HepG2 (cell line): Measurements from ENCODE around the gene PTCD2. TPM values are rescaled to one million over a fixed set of nuclear protein-coding genes. Genes with fewer than 3 reads are reported as not detected.

Experiments used
- AHR ChIP-seq: IDR thresholded peaks from 2 replicates; pipeline ENCODE4 v1.6.1; 2018; ENCODE audit warnings: missing genetic modification reagents, missing compliant biosample characterization
- CHD2 ChIP-seq: IDR thresholded peaks from 2 replicates; pipeline ENCODE4 v1.6.1; 2011; ENCODE audit warnings: low read depth, low read length, improper control_type of control experiment
- FOXA3 ChIP-seq: IDR thresholded peaks from 2 replicates; pipeline ENCODE4 v1.6.1; 2016; ENCODE audit warnings: missing genetic modification reagents, missing compliant biosample characterization
- GATA4 ChIP-seq: sonication (generic); IDR thresholded peaks from 2 replicates; pipeline ENCODE4 v1.6.1; 2016; ENCODE audit warnings: antibody characterized with exemption, low read depth, borderline replicate concordance
- GRHL1 ChIP-seq: sonication (generic); formaldehyde crosslinking; conservative IDR thresholded peaks from 2 replicates; pipeline ENCODE4 v1.8.0; 2022; ENCODE audit warnings: missing genetic modification reagents
- HHEX ChIP-seq: IDR thresholded peaks from 2 replicates; pipeline ENCODE4 v1.6.1; 2016; ENCODE audit warnings: control low read depth
- MIXL1 ChIP-seq: IDR thresholded peaks from 2 replicates; pipeline ENCODE4 v1.6.1; 2016
- NBN ChIP-seq: fragments of 450-650 bp; conservative IDR thresholded peaks from 2 replicates; pipeline ENCODE4 v1.6.1; 2017
- POLR2AphosphoS5 ChIP-seq: IDR thresholded peaks from 2 replicates; pipeline ENCODE4 v1.6.1; 2012; ENCODE audit warnings: low read depth, low read length
- SRSF9 ChIP-seq: fragments of 200-400 bp; formaldehyde crosslinking; IDR thresholded peaks from 2 replicates; pipeline ENCODE4 v1.6.1; 2018; ENCODE audit warnings: borderline replicate concordance, mild to moderate bottlenecking, low read depth, low read length; ENCODE audit not compliant: insufficient read depth, poor library complexity, severe bottlenecking
- ZBTB34 ChIP-seq: sonication (generic); formaldehyde crosslinking; IDR thresholded peaks from 2 replicates; pipeline ENCODE4 v1.8.0; 2022; ENCODE audit warnings: mild to moderate bottlenecking, missing genetic modification reagents
- ZFP90 ChIP-seq: sonication (generic); formaldehyde crosslinking; IDR thresholded peaks from 2 replicates; pipeline ENCODE4 v1.8.0; 2022; ENCODE audit warnings: missing genetic modification reagents, mild to moderate bottlenecking, inconsistent platforms, borderline replicate concordance
- ZNF225 ChIP-seq: sonication (generic); formaldehyde crosslinking; IDR thresholded peaks from 2 replicates; pipeline ENCODE4 v1.4.0; 2020; ENCODE audit warnings: mild to moderate bottlenecking, missing genetic modification reagents
- ZNF557 ChIP-seq: sonication (generic); formaldehyde crosslinking; IDR thresholded peaks from 2 replicates; pipeline ENCODE4 v1.4.0; 2020; ENCODE audit warnings: missing genetic modification reagents
- ZNF746 ChIP-seq: sonication (generic); formaldehyde crosslinking; IDR thresholded peaks from 2 replicates; pipeline ENCODE4 v1.8.0; 2022; ENCODE audit warnings: mild to moderate bottlenecking, missing genetic modification reagents
- ZNF782 ChIP-seq: sonication (generic); formaldehyde crosslinking; IDR thresholded peaks from 2 replicates; pipeline ENCODE4 v1.4.0; 2020; ENCODE audit warnings: missing genetic modification reagents, mild to moderate bottlenecking, borderline replicate concordance
- ZNF891 ChIP-seq: sonication (generic); formaldehyde crosslinking; IDR thresholded peaks from 2 replicates; pipeline ENCODE4 v1.5.0; 2020; ENCODE audit warnings: mild to moderate bottlenecking, missing genetic modification reagents
- polyA plus RNA-seq, 8 experiments: library from polyadenylated mRNA; depleted of rRNA in 3 of 8; stranded (reverse) in 7 of 8; unstranded in 1 of 8; fragments of >200 nt; fragmentation: Illumina TruSeq in 4 of 8; extraction: Trizol in 4 of 8; gene quantifications; 2 replicates each; pipeline versions ENCODE4 v1.2.1 to v1.2.3, GENCODE V29; 2011 to 2016; ENCODE audit warnings: low read depth in 4 of 8, missing spikeins in 1 of 8, mixed read lengths in 1 of 8; ENCODE audit not compliant: insufficient read depth in 1 of 8
- total RNA-seq, 5 experiments: library from RNA; depleted of rRNA; stranded (reverse); fragments of >200 nt; fragmentation: Illumina TruSeq; extraction: Trizol; gene quantifications; 2 replicates each; pipeline ENCODE4 v1.2.3, GENCODE V29; 2016; ENCODE audit warnings: low read depth in 1 of 5
- TF ChIP-seq, protein P1 (sequence below): sonication (generic); formaldehyde crosslinking; IDR thresholded peaks from 2 replicates; pipeline ENCODE4 v1.5.0; 2020; ENCODE audit warnings: mild to moderate bottlenecking, missing genetic modification reagents
- TF ChIP-seq, protein P2 (sequence below): sonication (generic); formaldehyde crosslinking; IDR thresholded peaks from 2 replicates; pipeline ENCODE4 v1.8.1; 2023; ENCODE audit warnings: mild to moderate bottlenecking, moderate library complexity, missing genetic modification reagents
- TF ChIP-seq, protein P3 (sequence below): sonication (generic); formaldehyde crosslinking; IDR thresholded peaks from 2 replicates; pipeline ENCODE4 v1.4.0; 2020; ENCODE audit warnings: missing genetic modification reagents

Gene PTCD2
- total and polyA plus RNA-seq, 2 of the 13 experiments (the other 11 are each of a cell fraction or from before 2014, with no cell fraction given): 5.3 to 6.4 TPM

- TF ChIP-seq, protein P1, sequence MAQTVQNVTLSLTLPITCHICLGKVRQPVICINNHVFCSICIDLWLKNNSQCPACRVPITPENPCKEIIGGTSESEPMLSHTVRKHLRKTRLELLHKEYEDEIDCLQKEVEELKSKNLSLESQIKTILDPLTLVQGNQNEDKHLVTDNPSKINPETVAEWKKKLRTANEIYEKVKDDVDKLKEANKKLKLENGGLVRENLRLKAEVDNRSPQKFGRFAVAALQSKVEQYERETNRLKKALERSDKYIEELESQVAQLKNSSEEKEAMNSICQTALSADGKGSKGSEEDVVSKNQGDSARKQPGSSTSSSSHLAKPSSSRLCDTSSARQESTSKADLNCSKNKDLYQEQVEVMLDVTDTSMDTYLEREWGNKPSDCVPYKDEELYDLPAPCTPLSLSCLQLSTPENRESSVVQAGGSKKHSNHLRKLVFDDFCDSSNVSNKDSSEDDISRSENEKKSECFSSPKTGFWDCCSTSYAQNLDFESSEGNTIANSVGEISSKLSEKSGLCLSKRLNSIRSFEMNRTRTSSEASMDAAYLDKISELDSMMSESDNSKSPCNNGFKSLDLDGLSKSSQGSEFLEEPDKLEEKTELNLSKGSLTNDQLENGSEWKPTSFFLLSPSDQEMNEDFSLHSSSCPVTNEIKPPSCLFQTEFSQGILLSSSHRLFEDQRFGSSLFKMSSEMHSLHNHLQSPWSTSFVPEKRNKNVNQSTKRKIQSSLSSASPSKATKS (CRISPR knock-in tag): no peak; the same call in 1 of the 2 replicates
- peak; percentile 97 for TF ChIP-seq POLR2AphosphoS5
- no peak for TF ChIP-seq NBN
- no peak; the same call in 1 of the 2 replicates for TF ChIP-seq AHR (CRISPR knock-in tag)
- TF ChIP-seq GRHL1 (CRISPR knock-in tag): no peak
- TF ChIP-seq HHEX (CRISPR knock-in tag): no peak
- peak; percentile 87 for TF ChIP-seq ZNF891 (CRISPR knock-in tag)
- TF ChIP-seq SRSF9: no peak
- TF ChIP-seq ZNF746 (CRISPR knock-in tag): peak; percentile 40; the same call in 1 of the 2 replicates
- TF ChIP-seq MIXL1 (CRISPR knock-in tag): peak; percentile 13; the same call in 1 of the 2 replicates
- TF ChIP-seq ZNF225 (CRISPR knock-in tag): peak; percentile 96
- 0 out of 2 replicates have a peak, but pooled peaks have one; percentile 22 for TF ChIP-seq GATA4
- peak; percentile 84; the same call in 1 of the 2 replicates for TF ChIP-seq ZNF782 (CRISPR knock-in tag)
- no peak for TF ChIP-seq ZNF557
- peak; percentile 51 for TF ChIP-seq FOXA3
- TF ChIP-seq ZFP90 (CRISPR knock-in tag): peak; percentile 44; the same call in 1 of the 2 replicates
- peak; percentile 81 for TF ChIP-seq ZBTB34 (CRISPR knock-in tag)
- TF ChIP-seq, protein P2, sequence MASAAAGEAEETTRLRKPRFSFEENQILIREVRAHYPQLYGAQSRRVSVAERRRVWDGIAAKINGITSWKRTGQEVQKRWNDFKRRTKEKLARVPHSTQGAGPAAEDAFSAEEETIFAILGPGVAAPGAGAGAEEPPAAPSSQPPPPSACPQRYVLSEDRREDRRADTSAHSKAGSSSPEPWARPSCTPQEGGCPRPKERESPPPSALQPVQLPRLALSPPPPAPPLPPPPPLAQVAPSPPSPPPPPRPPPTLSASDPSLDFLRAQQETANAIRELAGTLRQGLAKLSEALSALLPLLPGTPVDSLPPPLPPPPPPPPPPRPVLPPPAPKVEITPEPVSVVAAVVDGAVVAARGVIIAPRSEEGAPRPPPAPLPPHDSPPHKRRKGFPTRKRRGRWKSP (CRISPR knock-in tag): peak; percentile 97
- TF ChIP-seq, protein P3, sequence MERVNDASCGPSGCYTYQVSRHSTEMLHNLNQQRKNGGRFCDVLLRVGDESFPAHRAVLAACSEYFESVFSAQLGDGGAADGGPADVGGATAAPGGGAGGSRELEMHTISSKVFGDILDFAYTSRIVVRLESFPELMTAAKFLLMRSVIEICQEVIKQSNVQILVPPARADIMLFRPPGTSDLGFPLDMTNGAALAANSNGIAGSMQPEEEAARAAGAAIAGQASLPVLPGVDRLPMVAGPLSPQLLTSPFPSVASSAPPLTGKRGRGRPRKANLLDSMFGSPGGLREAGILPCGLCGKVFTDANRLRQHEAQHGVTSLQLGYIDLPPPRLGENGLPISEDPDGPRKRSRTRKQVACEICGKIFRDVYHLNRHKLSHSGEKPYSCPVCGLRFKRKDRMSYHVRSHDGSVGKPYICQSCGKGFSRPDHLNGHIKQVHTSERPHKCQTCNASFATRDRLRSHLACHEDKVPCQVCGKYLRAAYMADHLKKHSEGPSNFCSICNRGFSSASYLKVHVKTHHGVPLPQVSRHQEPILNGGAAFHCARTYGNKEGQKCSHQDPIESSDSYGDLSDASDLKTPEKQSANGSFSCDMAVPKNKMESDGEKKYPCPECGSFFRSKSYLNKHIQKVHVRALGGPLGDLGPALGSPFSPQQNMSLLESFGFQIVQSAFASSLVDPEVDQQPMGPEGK (CRISPR knock-in tag): peak; percentile 70
- no peak for TF ChIP-seq CHD2
Measured at GRCh38 chr5:72307968-72308852, 12.0 kb upstream of the PTCD2 start (continued).
